H9 (cell line): Measurements from ENCODE around the gene ECE1. TPM values are rescaled to one million over a fixed set of nuclear protein-coding genes. Genes with fewer than 3 reads are reported as not detected.

Experiments
- DNase-seq: peaks from one replicate; pipeline ENCODE4 v3.0.0-alpha.2; 2017
- H2AFZ ChIP-seq: one replicate; pipeline ENCODE4 v1.6.1; 2013; ENCODE audit warnings: mild to moderate bottlenecking, low read length, control low read depth, moderate library complexity
- H2AK5ac ChIP-seq: 2 replicates; pipeline ENCODE4 v1.6.1; 2013; ENCODE audit warnings: low read length, control low read depth, mixed read lengths; ENCODE audit not compliant: insufficient read length
- H2BK120ac ChIP-seq: one replicate; pipeline ENCODE4 v1.6.1; 2013; ENCODE audit warnings: low read depth, mild to moderate bottlenecking, low read length, control low read depth, inconsistent platforms; ENCODE audit not compliant: poor library complexity, severe bottlenecking
- H2BK12ac ChIP-seq: 2 replicates; pipeline ENCODE4 v1.6.1; 2013; ENCODE audit warnings: low read length, control low read depth, mixed read lengths, low read depth; ENCODE audit not compliant: insufficient read length
- H2BK15ac ChIP-seq: 2 replicates; pipeline ENCODE4 v1.6.1; 2013; ENCODE audit warnings: low read depth, low read length, control low read depth
- H2BK20ac ChIP-seq: one replicate; pipeline ENCODE4 v1.6.1; 2013; ENCODE audit warnings: low read depth, mild to moderate bottlenecking, low read length, control low read depth, inconsistent platforms; ENCODE audit not compliant: poor library complexity, severe bottlenecking
- H2BK5ac ChIP-seq: 2 replicates; pipeline ENCODE4 v1.6.1; 2013; ENCODE audit warnings: low read length, control low read depth, mixed read lengths; ENCODE audit not compliant: insufficient read length
- H3K14ac ChIP-seq: 2 replicates; pipeline ENCODE4 v1.6.1; 2013; ENCODE audit warnings: low read length, control low read depth; ENCODE audit not compliant: insufficient read depth
- H3K18ac ChIP-seq: 2 replicates; pipeline ENCODE4 v1.6.1; 2013; ENCODE audit warnings: low read depth, mild to moderate bottlenecking, mixed read lengths, low read length, control low read depth; ENCODE audit not compliant: insufficient read length
- H3K23ac ChIP-seq: 2 replicates; pipeline ENCODE4 v1.6.1; 2013; ENCODE audit warnings: low read length, control low read depth, mixed read lengths, low read depth; ENCODE audit not compliant: insufficient read length
- H3K23me2 ChIP-seq: 2 replicates; pipeline ENCODE4 v1.6.1; 2013; ENCODE audit warnings: low read depth, mild to moderate bottlenecking, mixed read lengths, low read length, control low read depth; ENCODE audit not compliant: insufficient read length, poor library complexity, severe bottlenecking
- H3K27ac ChIP-seq: 2 replicates; pipeline ENCODE4 v1.5.1; 2013; ENCODE audit warnings: low read length, control low read depth, mixed read lengths, low read depth; ENCODE audit not compliant: insufficient read length
- H3K27me3 ChIP-seq: 2 replicates; pipeline ENCODE4 v1.6.1; 2013; ENCODE audit warnings: low read length, control low read depth, inconsistent platforms; ENCODE audit not compliant: insufficient read depth
- H3K4ac ChIP-seq: 2 replicates; pipeline ENCODE4 v1.6.1; 2013; ENCODE audit warnings: low read depth, mild to moderate bottlenecking, control low read depth, inconsistent platforms, low read length, moderate library complexity
- H3K4me1 ChIP-seq: 2 replicates; pipeline ENCODE4 v1.6.1; 2013; ENCODE audit warnings: low read length, control low read depth, inconsistent platforms; ENCODE audit not compliant: insufficient read depth
- H3K4me2 ChIP-seq: 2 replicates; pipeline ENCODE4 v1.6.1; 2013; ENCODE audit warnings: low read length, control low read depth, mixed read lengths; ENCODE audit not compliant: insufficient read length, insufficient read depth
- H3K56ac ChIP-seq: 2 replicates; pipeline ENCODE4 v1.6.1; 2013; ENCODE audit warnings: low read depth, mild to moderate bottlenecking, mixed read lengths, low read length, control low read depth; ENCODE audit not compliant: insufficient read length
- H3K79me1 ChIP-seq: 2 replicates; pipeline ENCODE4 v1.6.1; 2013; ENCODE audit warnings: low read depth, mild to moderate bottlenecking, moderate library complexity, low read length, control low read depth, inconsistent platforms; ENCODE audit not compliant: insufficient read depth, poor library complexity, severe bottlenecking
- H3K79me2 ChIP-seq: 2 replicates; pipeline ENCODE4 v1.6.1; 2013; ENCODE audit warnings: low read length, control low read depth, inconsistent platforms; ENCODE audit not compliant: insufficient read depth
- H3K9ac ChIP-seq: 2 replicates; pipeline ENCODE4 v1.6.1; 2013; ENCODE audit warnings: low read length, control low read depth, mixed read lengths; ENCODE audit not compliant: insufficient read length; ENCODE audit errors: extremely low read depth
- H3K9me3 ChIP-seq: one replicate; pipeline ENCODE4 v1.6.1; 2013; ENCODE audit warnings: low read depth, low read length, inconsistent platforms; ENCODE audit not compliant: control insufficient read depth
- H3T11ph ChIP-seq: one replicate; pipeline ENCODE4 v1.6.1; 2013; ENCODE audit warnings: mild to moderate bottlenecking, low read length, control low read depth, inconsistent platforms
- H4K20me1 ChIP-seq: one replicate; pipeline ENCODE4 v1.6.1; 2013; ENCODE audit not compliant: control insufficient read depth, insufficient read length, insufficient read depth
- H4K5ac ChIP-seq: 2 replicates; pipeline ENCODE4 v1.6.1; 2013; ENCODE audit warnings: low read depth, mild to moderate bottlenecking, mixed read lengths, low read length, control low read depth; ENCODE audit not compliant: insufficient read length
- H4K8ac ChIP-seq: replicated peaks from 2 replicates; pipeline ENCODE4 v1.6.1; 2013; ENCODE audit warnings: low read length, control low read depth, mixed read lengths, low read depth; ENCODE audit not compliant: insufficient read length
- H4K91ac ChIP-seq: 2 replicates; pipeline ENCODE4 v1.6.1; 2013; ENCODE audit warnings: low read depth, mild to moderate bottlenecking, moderate library complexity, mixed read lengths, low read length, control low read depth; ENCODE audit not compliant: insufficient read length
- H3K27ac Mint-ChIP-seq, 3 experiments: 2 replicates in 2 of 3; 3 replicates in 1 of 3; pipeline ENCODE4 v1.8.0; 2020 to 2021; ENCODE audit warnings: mixed read lengths in 3 of 3, mild to moderate bottlenecking in 1 of 3, moderate library complexity in 1 of 3
- H3K27me3 Mint-ChIP-seq: 2 replicates; pipeline ENCODE4 v1.8.0; 2021; ENCODE audit warnings: low read depth, mild to moderate bottlenecking, moderate library complexity, mixed read lengths
- H3K36me3 Mint-ChIP-seq, 3 experiments: 2 replicates in 2 of 3; 3 replicates in 1 of 3; pipeline ENCODE4 v1.8.0; 2020 to 2021; ENCODE audit warnings: low read depth in 3 of 3, mixed read lengths in 3 of 3; ENCODE audit not compliant: insufficient read depth in 1 of 3
- H3K4me1 Mint-ChIP-seq, 2 experiments: 2 replicates each; pipeline ENCODE4 v1.8.0; 2020; ENCODE audit warnings: mixed read lengths in 2 of 2
- H3K4me3 Mint-ChIP-seq, 2 experiments: 2 replicates in 1 of 2; 3 replicates in 1 of 2; pipeline ENCODE4 v1.8.0; 2020 to 2021; ENCODE audit warnings: mild to moderate bottlenecking in 2 of 2, mixed read lengths in 2 of 2, moderate library complexity in 1 of 2
- H3K9me3 Mint-ChIP-seq, 2 experiments: 2 replicates in 1 of 2; 3 replicates in 1 of 2; pipeline ENCODE4 v1.8.0; 2020; ENCODE audit warnings: mild to moderate bottlenecking in 2 of 2, mixed read lengths in 2 of 2, moderate library complexity in 1 of 2
- WGBS: extraction: QIAGEN DNeasy Blood & Tissue Kit; methylation state at CpG from one replicate; pipeline ENCODE4 v1.1.7; 2013; ENCODE audit warnings: missing lambda C conversion rate, low lambda C conversion rate, mixed read lengths; ENCODE audit not compliant: insufficient read length; ENCODE audit errors: extremely low coverage; 5-methylcytosine and 5-hydroxymethylcytosine counted together
- total RNA-seq: library from RNA; stranded (reverse); gene quantifications from 2 replicates; pipeline ENCODE4 v1.2.1, GENCODE V29; 2021
- TF ChIP-seq, protein P1 (sequence below): fragments of 200-600 bp; sonication (generic); conservative IDR thresholded peaks from 3 replicates; pipeline ENCODE4 v1.8.0; 2021; ENCODE audit warnings: antibody characterized with exemption, mild to moderate bottlenecking

The ECE1 gene
- total RNA-seq, 1 experiment from 2014 or later = 31.1 TPM

DNA sequence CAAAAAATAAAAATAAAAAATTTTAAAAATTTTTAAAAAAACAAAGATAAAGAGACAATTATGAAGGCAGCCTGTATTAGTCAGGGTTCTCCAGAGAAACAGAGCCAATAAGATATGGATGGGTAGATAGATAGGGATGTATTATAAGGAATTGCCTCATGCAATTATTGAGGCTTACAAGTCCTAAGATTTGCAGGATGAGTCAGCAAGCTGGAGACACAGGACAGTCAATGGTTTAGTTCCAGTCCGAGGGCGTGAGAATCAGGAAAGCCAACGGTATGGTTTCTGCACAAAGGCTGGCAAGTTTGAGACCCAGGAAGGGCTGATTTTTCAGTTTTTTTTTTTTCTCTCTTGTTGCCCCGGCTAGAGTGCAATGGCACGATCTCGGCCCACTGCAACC, 89.5 kb downstream of the ECE1 start:
- Histone ChIP-seq H3T11ph (no peak overlapping the region), H2BK120ac (no peak overlapping the region), H3K79me2 (no peaks in the 10 kb centered on the region), H3K27ac (no peak overlapping the region), H3K56ac (no peak overlapping the region), H4K5ac (no peak overlapping the region), H3K23ac (no peak overlapping the region), H3K27me3 (no peaks in the 10 kb centered on the region), H2BK5ac (no peak overlapping the region), H2BK15ac (no peak overlapping the region), H3K9ac (no peak overlapping the region), H3K18ac (no peak overlapping the region), H2AFZ (no peak overlapping the region), H4K20me1 (no peaks in the 10 kb centered on the region), H2BK20ac (no peak overlapping the region), H3K9me3 (no peaks in the 10 kb centered on the region), H3K4ac (no peak overlapping the region), H3K4me1 (no peaks in the 10 kb centered on the region), H2BK12ac (no peak overlapping the region), H4K91ac (no peak overlapping the region), H4K8ac (no peak overlapping the region), H3K79me1 (no peaks in the 10 kb centered on the region), H2AK5ac (no peak overlapping the region), H3K4me2 (no peak overlapping the region), H3K14ac (no peak overlapping the region), H3K23me2 (no peaks in the 10 kb centered on the region)
- no peak for DNase-seq
- H3K27me3 Mint-ChIP-seq = peaks cover 55% of the 10 kb centered on the region
- 0 out of 4 replicates have a peak, but pooled peaks cover 0 to 2% of the 10 kb centered on the region in 2 experiments for H3K4me1 Mint-ChIP-seq
- H3K27ac Mint-ChIP-seq = no peak overlapping the region
- H3K9me3 Mint-ChIP-seq = no peaks in the 10 kb centered on the region
- WGBS = no CpG with 5 or more reads among the region's 6 CpGs
- TF ChIP-seq, protein P1, sequence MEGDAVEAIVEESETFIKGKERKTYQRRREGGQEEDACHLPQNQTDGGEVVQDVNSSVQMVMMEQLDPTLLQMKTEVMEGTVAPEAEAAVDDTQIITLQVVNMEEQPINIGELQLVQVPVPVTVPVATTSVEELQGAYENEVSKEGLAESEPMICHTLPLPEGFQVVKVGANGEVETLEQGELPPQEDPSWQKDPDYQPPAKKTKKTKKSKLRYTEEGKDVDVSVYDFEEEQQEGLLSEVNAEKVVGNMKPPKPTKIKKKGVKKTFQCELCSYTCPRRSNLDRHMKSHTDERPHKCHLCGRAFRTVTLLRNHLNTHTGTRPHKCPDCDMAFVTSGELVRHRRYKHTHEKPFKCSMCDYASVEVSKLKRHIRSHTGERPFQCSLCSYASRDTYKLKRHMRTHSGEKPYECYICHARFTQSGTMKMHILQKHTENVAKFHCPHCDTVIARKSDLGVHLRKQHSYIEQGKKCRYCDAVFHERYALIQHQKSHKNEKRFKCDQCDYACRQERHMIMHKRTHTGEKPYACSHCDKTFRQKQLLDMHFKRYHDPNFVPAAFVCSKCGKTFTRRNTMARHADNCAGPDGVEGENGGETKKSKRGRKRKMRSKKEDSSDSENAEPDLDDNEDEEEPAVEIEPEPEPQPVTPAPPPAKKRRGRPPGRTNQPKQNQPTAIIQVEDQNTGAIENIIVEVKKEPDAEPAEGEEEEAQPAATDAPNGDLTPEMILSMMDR = no peak
- no peak overlapping the region for H3K4me3 Mint-ChIP-seq
- H3K36me3 Mint-ChIP-seq = no peaks in the 10 kb centered on the region
